HG03135 (cell line): Measurements from ENCODE around the gene LTBP4.

ENCODE experiments used
- ATAC-seq: cut with Tn5 transposase; IDR thresholded peaks from one replicate; pipeline ENCODE4 v1.9.1; 2021; ENCODE audit warnings: mild to moderate bottlenecking, moderate library complexity; ENCODE audit not compliant: unreplicated experiment

The LTBP4 gene

GRCh38 chr19:40596608-40597328 is 4.4 kb upstream of the LTBP4 start:
- ATAC-seq: no peak

- no peak for ATAC-seq
Observed at GRCh38 chr19:40597329-40597838, 3.8 kb upstream of the LTBP4 start.

- ATAC-seq: no peak
Observed at GRCh38 chr19:40598121-40598917, 2.9 kb upstream of the LTBP4 start.

GRCh38 chr19:40598918-40599307 is 2.3 kb upstream of the LTBP4 start:
- ATAC-seq: no peak

- no peak for ATAC-seq
Observed at GRCh38 chr19:40599331-40599901, 1.8 kb upstream of the LTBP4 start.

GRCh38 chr19:40599902-40600569 is 1.1 kb upstream of the LTBP4 start:
- no peak for ATAC-seq

GRCh38 chr19:40600570-40601133 is 517 bp upstream of the LTBP4 start:
- ATAC-seq: no peak

- ATAC-seq: no peak
Observed at GRCh38 chr19:40603071-40603388, 1.9 kb downstream of the LTBP4 start.

DNA sequence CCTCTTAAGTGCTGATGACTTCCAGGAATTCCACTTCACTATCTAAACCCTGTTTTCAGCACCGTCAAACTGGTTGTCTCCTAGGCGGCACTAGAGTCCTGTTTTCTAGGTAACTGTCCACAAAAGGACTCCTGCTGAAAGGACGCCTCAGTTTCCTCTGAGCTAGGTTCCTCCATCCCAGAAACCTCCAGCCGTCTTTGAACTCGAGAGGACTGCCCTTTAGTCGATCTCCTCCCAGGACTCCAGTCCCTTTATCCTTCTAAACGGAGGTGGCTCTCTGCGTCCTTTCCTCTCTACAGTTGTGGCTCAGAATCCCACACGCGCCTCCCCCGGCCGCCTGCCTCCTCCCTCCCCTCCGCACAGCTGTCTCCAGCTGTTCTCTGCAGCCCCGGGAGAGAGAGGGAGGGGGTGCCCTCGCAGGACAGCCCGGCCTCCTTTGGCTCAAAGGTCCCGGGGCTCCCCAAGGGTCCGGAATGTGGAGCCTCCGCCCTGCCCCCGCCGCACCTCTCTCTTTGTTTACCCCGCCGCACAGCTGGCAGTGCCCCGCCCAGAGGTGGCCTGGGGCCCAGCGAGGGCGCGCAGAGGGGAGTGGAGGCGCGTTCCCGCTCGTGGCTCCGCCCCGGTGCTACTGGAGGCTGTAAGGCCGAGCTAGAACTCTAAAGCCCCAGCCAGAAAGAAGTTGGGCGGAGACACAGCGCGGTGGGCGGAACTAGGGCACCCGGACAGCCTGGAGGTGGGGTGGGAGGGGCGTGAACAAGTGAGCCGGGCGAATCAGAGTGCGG is 2.4 kb downstream of the LTBP4 start:
- ATAC-seq: peak; percentile 65

DNA sequence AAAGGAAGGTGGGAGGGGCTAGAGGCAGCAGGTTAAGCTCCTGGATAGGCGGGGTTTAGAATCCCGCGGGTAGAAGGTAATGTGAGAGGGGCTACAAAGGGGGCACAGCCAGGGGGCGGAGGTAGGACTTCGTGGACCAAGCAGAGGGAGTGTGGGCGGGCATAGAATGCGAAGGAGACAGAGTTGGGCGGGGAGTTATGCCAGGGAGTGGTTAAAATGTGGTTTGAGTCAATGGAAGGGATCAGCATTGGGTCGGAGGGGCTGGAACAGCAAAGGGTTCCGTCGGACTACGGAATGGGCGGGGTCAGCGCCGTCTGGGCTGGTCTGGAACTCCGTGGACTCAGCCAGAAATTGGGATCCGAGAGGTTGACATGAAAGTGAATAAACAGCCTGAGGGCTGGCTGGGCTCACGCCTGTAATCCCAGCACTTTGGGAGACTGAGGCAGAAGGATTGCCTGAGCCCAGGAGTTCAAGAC is 3.0 kb downstream of the LTBP4 start:
- no peak for ATAC-seq

DNA sequence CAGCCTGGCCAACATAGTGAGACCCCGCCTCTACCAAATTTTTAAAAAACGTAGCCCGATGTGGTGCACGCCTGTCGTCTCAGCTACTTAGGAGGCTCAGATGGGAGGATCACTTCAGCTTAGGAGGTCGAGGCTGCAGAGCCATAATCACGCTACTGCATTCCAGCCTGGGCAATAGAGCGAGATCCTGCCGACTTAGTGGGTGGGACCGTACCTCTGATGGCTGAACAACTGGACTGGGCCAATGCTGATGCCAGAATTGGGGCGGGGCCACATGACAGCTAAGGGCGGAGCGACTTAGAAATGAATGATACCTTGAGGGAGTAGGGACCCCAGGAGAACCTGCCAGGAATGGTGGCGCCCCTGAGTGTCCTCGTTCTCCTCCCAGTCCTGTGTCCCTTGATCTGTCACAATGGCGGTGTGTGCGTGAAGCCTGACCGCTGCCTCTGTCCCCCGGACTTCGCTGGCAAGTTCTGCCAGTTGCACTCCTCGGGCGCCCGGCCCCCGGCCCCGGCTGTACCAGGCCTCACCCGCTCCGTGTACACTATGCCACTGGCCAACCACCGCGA is 3.6 kb downstream of the LTBP4 start:
- no peak for ATAC-seq

DNA sequence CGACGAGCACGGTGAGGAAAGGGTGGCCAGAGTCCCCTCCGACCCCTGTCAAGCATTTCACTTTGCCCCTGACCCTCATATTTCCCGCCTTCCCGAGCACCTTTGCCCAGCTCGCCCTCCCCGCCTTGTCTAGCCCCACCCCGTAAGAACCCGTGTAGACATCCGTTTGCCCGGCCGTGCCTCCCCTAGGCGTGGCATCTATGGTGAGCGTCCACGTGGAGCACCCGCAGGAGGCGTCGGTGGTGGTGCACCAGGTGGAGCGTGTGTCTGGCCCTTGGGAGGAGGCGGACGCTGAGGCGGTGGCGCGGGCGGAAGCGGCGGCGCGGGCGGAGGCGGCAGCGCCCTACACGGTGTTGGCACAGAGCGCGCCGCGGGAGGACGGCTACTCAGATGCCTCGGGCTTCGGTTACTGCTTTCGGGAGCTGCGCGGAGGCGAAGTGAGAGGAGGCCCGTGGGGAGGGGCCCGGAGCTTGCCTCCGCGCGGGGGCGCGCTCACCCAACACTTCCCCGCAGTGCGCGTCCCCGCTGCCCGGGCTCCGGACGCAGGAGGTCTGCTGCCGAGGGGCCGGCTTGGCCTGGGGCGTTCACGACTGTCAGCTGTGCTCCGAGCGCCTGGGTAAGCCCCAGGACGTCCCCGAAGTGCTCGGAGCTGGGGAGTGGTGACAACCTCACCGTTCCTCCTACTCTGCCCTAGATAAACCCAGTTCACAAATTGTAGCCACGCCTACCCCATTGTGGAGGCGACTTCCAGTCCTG is 4.2 kb downstream of the LTBP4 start:
- ATAC-seq: no peak

DNA sequence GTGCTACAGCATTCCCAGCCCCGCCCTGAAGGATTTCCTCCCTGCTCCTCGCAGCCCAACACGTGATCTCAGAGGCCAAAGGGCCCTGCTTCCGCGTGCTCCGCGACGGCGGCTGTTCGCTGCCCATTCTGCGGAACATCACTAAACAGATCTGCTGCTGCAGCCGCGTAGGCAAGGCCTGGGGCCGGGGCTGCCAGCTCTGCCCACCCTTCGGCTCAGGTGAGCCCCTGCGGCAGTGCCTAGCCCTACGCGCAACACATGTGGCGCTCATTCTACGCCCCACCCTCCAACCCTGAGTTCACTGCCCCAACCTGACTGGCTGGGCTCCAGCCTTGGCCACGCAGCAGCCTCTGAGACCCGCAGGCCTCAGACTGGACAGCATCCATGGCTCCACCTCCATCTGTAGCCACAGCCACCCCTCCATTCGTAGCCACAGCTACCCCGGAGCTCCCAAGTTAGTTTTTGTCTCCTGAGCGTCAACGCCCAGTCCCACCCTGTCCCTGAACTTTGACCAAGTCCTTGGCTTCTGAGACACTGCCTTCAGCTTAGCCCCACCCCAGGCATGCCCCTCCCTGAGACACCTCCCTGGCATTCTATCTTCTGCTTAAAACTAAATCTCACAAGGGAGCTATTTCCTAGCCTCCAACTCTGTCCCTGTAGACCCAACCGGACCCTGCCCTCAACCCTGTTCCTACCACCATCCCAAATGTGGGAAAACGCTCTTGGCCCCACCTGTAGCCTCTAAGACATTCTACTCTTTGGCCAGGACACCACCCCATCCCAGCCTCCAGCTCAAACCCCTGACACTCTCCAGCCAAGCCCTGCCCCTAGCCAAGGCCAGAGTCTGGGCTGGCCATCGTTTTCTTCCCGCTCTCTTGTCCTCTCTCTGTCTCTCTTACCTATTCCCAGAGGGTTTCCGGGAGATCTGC is 6.4 kb downstream of the LTBP4 start:
- ATAC-seq: no peak

DNA sequence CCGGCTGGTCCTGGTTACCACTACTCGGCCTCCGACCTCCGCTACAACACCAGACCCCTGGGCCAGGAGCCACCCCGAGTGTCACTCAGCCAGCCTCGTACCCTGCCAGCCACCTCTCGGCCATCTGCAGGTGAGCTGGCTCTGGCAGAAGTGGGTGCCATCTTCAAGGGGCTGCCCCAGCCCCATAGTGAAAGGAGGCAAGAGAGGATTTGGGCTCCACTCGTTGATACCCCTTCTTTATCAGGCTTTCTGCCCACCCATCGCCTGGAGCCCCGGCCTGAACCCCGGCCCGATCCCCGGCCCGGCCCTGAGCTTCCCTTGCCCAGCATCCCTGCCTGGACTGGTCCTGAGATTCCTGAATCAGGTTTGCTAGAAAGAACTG is 7.1 kb downstream of the LTBP4 start:
- ATAC-seq: no peak

- ATAC-seq: no peak
Observed at GRCh38 chr19:40608957-40609356, 7.8 kb downstream of the LTBP4 start.

DNA sequence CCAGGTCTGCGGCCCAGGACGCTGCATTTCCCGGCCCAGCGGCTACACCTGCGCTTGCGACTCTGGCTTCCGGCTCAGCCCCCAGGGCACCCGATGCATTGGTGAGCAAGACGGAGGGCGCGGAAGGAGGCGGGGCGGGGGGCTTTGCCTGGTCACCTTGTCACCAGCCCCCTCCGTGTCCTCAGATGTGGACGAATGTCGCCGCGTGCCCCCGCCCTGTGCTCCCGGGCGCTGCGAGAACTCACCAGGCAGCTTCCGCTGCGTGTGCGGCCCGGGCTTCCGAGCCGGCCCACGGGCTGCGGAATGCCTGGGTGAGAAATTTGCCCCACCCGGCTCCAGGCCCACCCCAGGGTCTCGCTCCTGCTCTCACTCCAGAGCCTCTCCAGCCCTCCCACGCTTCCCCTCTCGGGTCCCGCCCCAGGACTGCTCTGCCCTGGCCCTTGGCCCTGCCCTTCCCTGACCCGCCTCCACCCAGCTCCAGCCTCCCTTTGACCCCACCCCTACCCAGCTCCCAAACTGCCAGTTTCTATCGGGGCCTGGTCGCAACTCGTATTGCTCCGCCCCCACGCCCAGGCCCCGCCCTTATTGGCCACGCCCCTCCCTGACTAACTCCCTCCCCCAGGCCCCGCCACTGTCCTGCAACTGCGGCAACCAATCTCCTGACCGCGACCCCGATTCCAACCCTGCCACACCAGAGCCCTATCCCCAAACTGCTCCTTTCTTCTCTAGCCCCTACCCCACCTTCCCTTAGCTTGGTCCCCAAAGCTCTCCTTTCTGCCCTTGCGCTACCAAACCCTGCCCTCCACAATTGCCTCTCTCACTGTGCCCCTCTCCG is 8.6 kb downstream of the LTBP4 start:
- peak; percentile 40 for ATAC-seq

DNA sequence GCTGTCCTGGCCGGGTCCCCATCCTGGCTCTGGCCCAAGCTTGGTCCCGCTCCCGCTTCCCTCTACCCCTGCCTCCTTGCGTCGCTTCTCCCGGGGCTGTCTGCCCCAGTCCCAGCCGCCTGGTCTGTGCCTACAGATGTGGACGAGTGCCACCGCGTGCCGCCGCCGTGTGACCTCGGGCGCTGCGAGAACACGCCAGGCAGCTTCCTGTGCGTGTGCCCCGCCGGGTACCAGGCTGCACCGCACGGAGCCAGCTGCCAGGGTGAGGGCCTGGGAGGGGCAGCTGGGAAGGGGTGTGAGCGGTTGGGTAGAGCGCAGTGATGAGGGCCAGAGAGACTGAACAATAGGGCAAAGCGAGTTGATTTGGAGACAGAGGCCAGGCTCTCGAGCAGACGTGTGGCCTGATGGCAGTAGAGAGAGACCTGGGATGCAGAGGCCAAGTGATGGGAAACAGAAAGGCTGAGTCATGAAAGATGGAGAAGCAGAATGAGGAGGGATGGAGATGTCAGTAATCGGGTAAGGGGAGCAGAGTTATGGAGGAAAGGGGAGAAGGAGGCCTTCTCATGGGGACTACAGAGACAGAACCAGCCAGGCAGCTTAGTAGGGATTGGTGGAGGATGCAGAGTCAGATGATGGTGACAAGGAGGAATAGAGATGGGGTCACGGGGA is 9.4 kb downstream of the LTBP4 start:
- ATAC-seq: no peak
